Parathyroid adenoma (tissue), 2 donors: Measurements from ENCODE around the gene SEPTIN5.

Experiments
- H2AFZ ChIP-seq: fragments of 300-600 bp; sonication (generic); one replicate; pipeline ENCODE4 v1.7.0; 2017; ENCODE audit warnings: antibody characterized with exemption, mild to moderate bottlenecking
- H3K27ac ChIP-seq: fragments of 300-600 bp; sonication (generic); one replicate; pipeline ENCODE4 v1.7.0; 2017
- H3K27me3 ChIP-seq: fragments of 300-600 bp; sonication (generic); one replicate; pipeline ENCODE4 v1.7.0; 2017; ENCODE audit warnings: low read length; ENCODE audit not compliant: control insufficient read depth, insufficient read depth
- H3K36me3 ChIP-seq: fragments of 300-600 bp; sonication (generic); one replicate; pipeline ENCODE4 v1.7.0; 2017; ENCODE audit warnings: low read length; ENCODE audit not compliant: control insufficient read depth, insufficient read depth
- H3K4me1 ChIP-seq: fragments of 300-600 bp; sonication (generic); one replicate; pipeline ENCODE4 v1.7.0; 2017; ENCODE audit warnings: control low read depth
- H3K4me2 ChIP-seq: fragments of 300-600 bp; sonication (generic); one replicate; pipeline ENCODE4 v1.7.0; 2017; ENCODE audit warnings: low read length
- H3K4me3 ChIP-seq: fragments of 300-600 bp; sonication (generic); one replicate; pipeline ENCODE4 v1.7.0; 2017; ENCODE audit warnings: low read depth, low read length
- H3K79me2 ChIP-seq: fragments of 300-600 bp; sonication (generic); one replicate; pipeline ENCODE4 v1.7.0; 2017; ENCODE audit warnings: control low read depth
- H3K9ac ChIP-seq: fragments of 300-600 bp; sonication (generic); one replicate; pipeline ENCODE4 v1.7.0; 2017; ENCODE audit warnings: mild to moderate bottlenecking
- H3K9me3 ChIP-seq: fragments of 300-600 bp; sonication (generic); one replicate; pipeline ENCODE4 v1.7.0; 2017; ENCODE audit warnings: low read length; ENCODE audit not compliant: control insufficient read depth
- CTCF ChIP-seq: fragments of 300-600 bp; sonication (generic); IDR thresholded peaks from one replicate; pipeline ENCODE4 v1.7.0; 2017; ENCODE audit warnings: antibody characterized with exemption, mild to moderate bottlenecking
- donor health status: primary hyperparathyroidism.

Gene SEPTIN5

DNA sequence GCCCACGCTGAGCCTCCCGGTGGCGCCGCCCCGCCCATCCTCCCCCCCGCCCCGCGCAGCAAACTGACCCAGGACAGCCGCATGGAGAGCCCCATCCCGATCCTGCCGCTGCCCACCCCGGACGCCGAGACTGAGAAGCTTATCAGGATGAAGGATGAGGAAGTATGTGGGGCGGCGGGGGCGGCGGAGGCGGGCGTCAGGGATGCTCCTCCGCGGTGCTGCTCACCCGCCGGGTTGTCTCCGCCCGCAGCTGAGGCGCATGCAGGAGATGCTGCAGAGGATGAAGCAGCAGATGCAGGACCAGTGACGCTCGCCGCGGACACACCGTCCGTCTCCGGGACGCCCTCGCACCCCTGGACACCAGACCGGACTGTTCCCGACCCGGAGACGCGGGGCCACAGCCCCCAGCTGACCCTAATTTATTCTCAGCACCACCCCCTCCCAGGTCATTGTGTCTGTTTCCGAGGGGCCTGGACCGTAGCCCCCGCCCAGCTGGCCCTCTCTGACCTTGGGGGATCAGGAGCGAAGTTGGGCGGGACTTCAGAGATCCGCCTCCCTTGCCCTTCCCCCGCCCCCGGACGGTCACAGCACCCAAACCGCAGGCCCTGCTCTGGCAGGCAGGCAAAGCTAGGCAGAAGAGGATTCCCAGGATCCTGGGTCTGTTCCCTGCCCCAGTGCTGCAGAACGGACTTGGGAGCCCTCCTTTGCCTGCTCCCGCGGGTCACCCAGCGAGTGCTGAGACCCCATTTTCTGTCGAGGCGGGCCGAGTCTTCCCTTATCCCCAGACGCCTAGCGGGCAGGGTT is 8.1 kb downstream of the SEPTIN5 start:
- no peaks in the 10 kb centered on the region for H3K79me2 ChIP-seq
- H3K9ac ChIP-seq = no peak overlapping the region
- H3K36me3 ChIP-seq = no peaks in the 10 kb centered on the region
- H3K9me3 ChIP-seq = no peaks in the 10 kb centered on the region
- no peaks in the 10 kb centered on the region for H3K27me3 ChIP-seq
- H3K4me3 ChIP-seq = no peak overlapping the region
- H3K27ac ChIP-seq = no peak overlapping the region
- no peaks in the 10 kb centered on the region for H3K4me1 ChIP-seq
- no peak overlapping the region for H2AFZ ChIP-seq
- no peak overlapping the region for H3K4me2 ChIP-seq
- TF ChIP-seq CTCF = no peak

DNA sequence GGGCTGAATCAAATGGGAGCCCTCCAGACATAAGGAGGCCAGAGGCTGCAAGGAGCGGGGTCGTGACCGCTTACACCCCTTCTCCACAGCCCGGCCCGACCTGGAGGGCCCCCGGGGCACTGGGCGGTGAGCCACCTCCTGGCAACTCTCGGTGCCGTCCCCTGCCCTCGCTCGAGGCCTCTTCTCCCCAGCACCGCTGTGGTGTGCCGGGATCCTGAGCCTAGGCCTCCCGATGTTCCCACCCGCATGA is 8.6 kb downstream of the SEPTIN5 start:
- Histone ChIP-seq H3K4me2 (no peak overlapping the region), H3K79me2 (no peaks in the 10 kb centered on the region), H3K9ac (no peak overlapping the region), H3K36me3 (no peaks in the 10 kb centered on the region), H3K4me1 (no peaks in the 10 kb centered on the region), H3K27me3 (no peaks in the 10 kb centered on the region), H3K4me3 (no peak overlapping the region), H3K27ac (no peak overlapping the region), H2AFZ (no peak overlapping the region), H3K9me3 (no peaks in the 10 kb centered on the region)
- no peak for TF ChIP-seq CTCF

GRCh38 chr22:19723232-19723982 is 9.1 kb downstream of the SEPTIN5 start, which contains the start of gene GP1BB:
TSS of gene GP1BB (plus strand) at chr22:19723539. CDS start at chr22:19723570, 31 bp downstream.
- H3K4me3 ChIP-seq = no peak within 1 kb of the TSS
- no peak for TF ChIP-seq CTCF
- no peak within 1 kb of the TSS for H2AFZ ChIP-seq
- H3K36me3 ChIP-seq = no peaks in the 10 kb centered on the region
- no peaks in the 10 kb centered on the region for H3K27me3 ChIP-seq
- no peaks in the 10 kb centered on the region for H3K4me1 ChIP-seq
- H3K9ac ChIP-seq = no peak within 1 kb of the TSS
- no peaks in the 10 kb centered on the region for H3K9me3 ChIP-seq
- no peak within 1 kb of the TSS for H3K27ac ChIP-seq
- H3K79me2 ChIP-seq = no peaks in the 10 kb centered on the region
- H3K4me2 ChIP-seq = no peak within 1 kb of the TSS

- TF ChIP-seq CTCF = no peak
- Histone ChIP-seq H3K4me2 (no peak overlapping the region), H3K27ac (no peak overlapping the region), H3K79me2 (no peaks in the 10 kb centered on the region), H3K36me3 (no peaks in the 10 kb centered on the region), H3K4me3 (no peak overlapping the region), H3K27me3 (no peaks in the 10 kb centered on the region), H2AFZ (no peak overlapping the region), H3K4me1 (no peaks in the 10 kb centered on the region), H3K9ac (no peak overlapping the region), H3K9me3 (no peaks in the 10 kb centered on the region)
These were observed 9.9 kb downstream of the SEPTIN5 start for GRCh38 chr22:19723983-19724827.
